GM12873 (cell line): ENCODE measurements around the gene PHACTR1.

ENCODE experiments used
- CTCF ChIP-seq: IDR thresholded peaks from 2 replicates; pipeline ENCODE4 v1.5.1; 2012; ENCODE audit warnings: low read depth, mild to moderate bottlenecking, moderate library complexity, low read length, control low read depth; ENCODE audit not compliant: insufficient read depth; ENCODE audit errors: missing control alignments

The PHACTR1 gene

GRCh38 chr6:12977206-12977605 is 260.6 kb downstream of the PHACTR1 start:
- no peak for TF ChIP-seq CTCF

- TF ChIP-seq CTCF, result no peak
Measured at GRCh38 chr6:12977806-12978205, 261.2 kb downstream of the PHACTR1 start.

GRCh38 chr6:12980741-12981140 is 264.2 kb downstream of the PHACTR1 start:
- no peak for TF ChIP-seq CTCF

GRCh38 chr6:12984776-12985175 is 268.2 kb downstream of the PHACTR1 start:
- no peak for TF ChIP-seq CTCF

- TF ChIP-seq CTCF, result no peak
Measured at GRCh38 chr6:12987783-12988182, 271.2 kb downstream of the PHACTR1 start.

- no peak for TF ChIP-seq CTCF
Measured at GRCh38 chr6:12990162-12990561, 273.6 kb downstream of the PHACTR1 start.

GRCh38 chr6:12991435-12991834 is 274.9 kb downstream of the PHACTR1 start:
- no peak for TF ChIP-seq CTCF
